ENCODE measurements around the gene ARHGAP32.
"Not testable (repeated sequence)": the region's sequence is repeated elsewhere in the genome, so short reads cannot be mapped to it uniquely, and the experiment has no call there.

Gene ARHGAP32

GRCh38 chr11:129195682-129196081, 3.6 kb upstream of the ARHGAP32 start:
- DNase-seq, result no peak

DNA sequence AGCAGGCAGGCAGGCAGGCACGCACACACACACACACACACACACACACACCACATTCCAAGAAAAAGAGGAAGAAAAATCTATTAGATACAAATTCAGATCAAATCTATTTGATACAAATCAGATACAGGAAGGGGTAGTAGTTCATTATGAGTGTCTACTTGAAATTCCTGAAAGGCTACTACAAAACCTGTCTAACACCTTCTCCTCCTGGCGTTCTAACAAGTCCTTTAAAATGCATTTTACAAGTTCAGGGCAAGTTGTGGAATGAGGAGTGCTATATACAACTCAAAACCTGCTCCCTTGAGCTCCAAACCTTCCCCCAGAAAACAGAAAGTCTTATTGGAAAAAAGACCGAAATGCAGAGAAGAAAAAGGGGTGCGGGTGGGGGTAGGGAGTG, 476 bp downstream of the ARHGAP32 start:
- no peak for DNase-seq

DNA sequence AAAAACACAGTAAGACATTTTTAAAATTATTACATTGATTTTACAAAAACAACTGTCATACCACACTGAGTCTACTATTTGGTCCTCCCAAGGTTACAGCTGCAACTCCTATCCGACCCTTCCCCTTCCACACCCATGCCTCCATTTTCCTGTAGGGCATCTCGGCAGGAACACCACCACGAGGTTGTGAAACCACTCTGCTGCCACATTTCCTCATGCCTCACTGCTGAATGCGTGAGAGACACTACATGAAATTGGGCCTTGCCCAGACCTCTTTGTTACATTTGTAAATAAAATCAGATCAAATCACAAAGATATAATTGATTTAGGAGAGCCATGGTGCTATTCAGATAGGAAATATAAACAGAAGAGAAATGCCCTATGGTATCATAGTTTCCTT, 2.0 kb downstream of the ARHGAP32 start:
- DNase-seq, result no peak

GRCh38 chr11:129189646-129190045, 2.5 kb downstream of the ARHGAP32 start:
- DNase-seq, result no peak

GRCh38 chr11:129185082-129185481, 7.0 kb downstream of the ARHGAP32 start:
- DNase-seq, result not testable (repeated sequence)

DNA sequence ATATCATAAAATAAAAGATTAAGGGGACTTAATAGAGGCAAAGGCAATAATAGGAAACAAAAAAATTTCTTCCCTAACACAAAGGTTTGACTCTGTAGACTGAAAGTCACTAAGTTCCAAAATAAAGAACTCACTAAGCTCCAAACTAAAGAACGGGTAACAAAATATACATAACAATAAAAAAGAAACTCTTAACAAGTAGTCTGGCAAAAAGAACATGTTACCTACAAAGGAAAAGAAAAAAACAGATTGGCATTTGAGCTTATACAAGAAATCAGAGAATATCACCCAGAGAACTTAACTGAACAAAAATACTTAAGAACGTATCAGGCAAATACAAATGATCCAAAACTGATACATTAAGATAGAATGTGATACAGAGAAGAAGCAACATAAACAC, 7.5 kb downstream of the ARHGAP32 start:
- DNase-seq, result no peak

DNA sequence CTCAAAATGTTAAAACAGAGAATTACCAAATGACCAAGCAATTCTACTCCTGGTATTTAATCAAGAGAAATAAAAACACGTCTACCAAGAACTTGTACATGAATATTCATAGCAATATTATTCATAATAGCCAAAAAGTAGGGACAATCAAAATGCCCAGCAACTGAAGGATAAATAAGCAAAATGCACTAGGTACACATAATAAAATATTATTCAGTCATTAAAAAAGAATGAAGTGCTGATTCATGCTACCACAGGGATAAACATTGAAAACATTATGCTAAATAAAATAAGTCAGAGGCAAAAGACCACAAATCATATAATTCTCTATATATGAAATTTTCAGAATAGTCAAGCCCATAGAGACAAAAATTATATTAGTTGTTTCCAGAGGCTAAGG, 24.8 kb downstream of the ARHGAP32 start:
- no peak for DNase-seq

- DNase-seq, result no peak
Observed at GRCh38 chr11:129163714-129164164, 28.4 kb downstream of the ARHGAP32 start.

DNA sequence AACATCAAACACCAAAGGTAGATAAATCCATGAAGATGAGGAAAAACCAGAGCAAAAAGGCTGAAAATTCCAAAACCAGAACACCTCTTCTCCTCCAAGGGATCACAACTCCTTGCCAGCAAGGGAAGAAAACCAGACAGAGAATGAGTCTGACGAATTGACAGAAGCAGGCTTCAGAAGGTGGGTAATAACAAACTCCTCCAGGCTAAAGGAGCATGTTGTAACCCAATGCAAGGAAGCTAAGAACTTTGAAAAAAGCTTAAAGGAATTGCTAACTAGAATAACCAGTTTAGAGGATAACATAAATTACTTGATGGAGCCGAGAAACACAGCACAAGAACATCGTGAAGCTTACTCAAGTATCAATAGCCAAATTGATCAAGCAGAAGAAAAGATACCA, 35.0 kb downstream of the ARHGAP32 start:
- DNase-seq, result not testable (repeated sequence)

- no peak for DNase-seq
Observed at GRCh38 chr11:129155745-129156144, 36.4 kb downstream of the ARHGAP32 start.

- DNase-seq, result no peak
Observed at GRCh38 chr11:129148487-129148886, 43.6 kb downstream of the ARHGAP32 start.

DNA sequence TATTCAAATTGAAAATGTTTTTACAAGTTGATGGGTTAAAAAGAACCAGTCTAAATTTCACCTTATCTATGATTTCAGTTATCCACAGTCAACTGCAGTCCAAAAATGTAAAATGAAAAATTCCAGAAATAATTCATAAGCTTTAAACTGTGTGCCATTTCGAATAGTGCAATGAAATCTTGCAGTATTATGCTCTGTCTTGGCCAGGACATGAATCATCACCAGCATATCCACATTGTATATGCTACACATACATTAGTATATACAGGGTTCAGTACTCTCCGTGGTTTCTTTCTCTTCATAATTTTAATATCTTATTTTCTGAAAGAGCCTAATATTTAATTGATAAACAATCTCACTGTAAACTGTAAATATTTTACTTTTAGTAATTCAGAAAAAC, 45.9 kb downstream of the ARHGAP32 start:
- no peak for DNase-seq

DNA sequence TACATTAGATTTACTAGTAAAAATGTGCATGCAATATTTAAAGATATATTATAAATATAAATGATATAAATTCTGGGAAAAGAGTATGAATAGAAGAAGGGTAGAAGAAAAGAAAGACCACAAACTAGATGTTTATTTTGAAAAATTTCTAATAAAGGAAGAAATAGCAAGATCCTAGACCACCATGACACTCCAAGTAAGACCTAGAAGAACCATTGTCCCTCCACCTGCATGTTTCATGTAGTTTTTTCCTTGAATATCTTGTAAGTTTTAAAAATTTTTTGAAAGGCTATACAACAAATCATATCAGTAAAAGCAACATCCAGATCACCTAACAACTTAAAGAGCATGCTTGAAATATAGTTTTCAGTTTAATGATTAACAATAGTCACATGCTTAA, 46.8 kb downstream of the ARHGAP32 start:
- no peak for DNase-seq

DNA sequence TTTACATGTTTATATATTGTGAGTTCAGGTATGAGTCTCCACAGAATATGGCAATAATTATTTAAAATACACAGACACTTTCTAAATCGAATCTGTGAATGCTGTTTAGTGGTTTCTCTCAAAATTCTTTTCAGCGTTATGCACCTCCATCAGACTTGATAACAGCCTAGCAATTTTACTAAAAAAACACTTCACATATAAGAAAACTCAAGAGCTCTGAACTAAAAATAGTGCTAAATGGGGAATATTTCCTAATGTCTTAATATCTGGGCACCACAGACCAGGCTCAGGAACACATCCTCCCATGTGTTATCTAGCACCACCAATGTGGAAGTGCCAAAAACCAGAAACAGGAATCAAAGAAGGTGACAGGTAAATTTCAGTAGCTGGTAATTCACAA, 47.9 kb downstream of the ARHGAP32 start:
- no peak for DNase-seq

DNA sequence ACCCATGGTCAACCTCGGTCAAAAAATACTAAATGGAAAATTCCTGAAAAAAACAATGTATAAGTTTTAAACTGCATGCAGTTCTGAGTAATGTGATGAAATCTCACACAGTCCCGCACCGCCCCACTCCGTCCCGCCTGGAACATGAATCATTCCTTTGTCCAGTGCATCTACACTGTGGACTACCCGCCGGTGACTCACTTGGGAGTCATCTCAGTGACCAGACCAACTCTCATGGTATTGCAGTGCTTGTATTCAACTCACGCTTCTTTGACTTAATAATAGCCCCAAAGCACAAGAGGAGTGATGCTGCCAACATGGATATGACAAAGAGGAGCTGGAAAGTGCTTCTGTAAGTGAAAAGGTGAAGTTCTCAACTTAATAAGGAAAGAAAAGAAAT, 48.8 kb downstream of the ARHGAP32 start:
- no peak for DNase-seq

DNA sequence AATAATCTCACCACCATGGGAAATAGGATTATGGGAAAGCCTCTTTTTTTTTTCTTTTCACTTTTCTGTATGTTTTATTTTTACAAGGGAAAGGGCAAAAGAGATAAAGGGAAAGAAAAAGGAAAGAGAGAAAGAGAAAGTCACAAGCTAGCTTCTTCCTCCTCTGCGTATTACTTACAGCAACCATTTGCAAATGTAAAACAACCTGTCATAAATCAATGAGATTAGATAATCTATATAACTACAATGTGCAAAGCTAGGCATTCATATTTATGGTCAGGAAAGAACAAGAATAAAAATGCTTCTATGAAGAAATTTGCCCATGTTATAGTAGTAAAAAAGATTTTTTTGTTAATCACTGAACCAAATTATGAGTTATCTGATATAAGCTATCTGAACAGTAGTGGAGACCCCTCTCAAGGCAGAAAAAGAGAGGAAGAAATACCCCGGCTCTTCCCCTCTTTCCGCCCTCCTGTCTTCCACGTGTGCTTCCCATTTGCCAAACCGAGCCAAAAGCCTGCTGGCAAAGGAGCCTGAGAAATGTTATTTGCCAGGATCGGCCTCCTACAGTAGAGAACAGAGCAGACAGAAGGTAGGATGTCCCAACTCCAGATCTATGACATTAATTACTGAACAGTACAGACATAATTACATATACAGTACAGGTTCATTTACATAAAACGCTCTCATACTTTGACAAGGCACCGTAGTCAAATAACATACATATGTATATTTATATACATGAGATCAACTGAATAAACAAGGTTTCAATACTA, 50.2 kb downstream of the ARHGAP32 start:
- no peak for DNase-seq

DNA sequence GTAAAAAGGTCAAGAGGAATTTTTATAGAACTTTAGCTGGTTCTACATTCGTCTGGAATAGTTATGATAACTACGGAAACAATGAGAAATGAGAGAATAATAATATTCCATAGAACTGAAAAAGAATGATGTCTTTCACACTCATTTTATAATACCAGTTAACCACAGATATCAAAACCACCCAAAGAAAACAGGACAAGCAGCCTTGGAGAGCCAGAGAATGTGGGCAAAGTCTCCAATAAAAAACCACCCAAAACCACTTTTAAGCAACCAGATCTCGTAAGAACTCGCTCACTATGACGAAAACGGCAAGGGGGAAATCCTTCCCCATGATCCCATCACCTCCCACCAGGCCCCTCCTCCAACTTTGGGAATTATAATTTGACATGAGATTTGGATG, 60.8 kb downstream of the ARHGAP32 start:
- DNase-seq, result no peak

DNA sequence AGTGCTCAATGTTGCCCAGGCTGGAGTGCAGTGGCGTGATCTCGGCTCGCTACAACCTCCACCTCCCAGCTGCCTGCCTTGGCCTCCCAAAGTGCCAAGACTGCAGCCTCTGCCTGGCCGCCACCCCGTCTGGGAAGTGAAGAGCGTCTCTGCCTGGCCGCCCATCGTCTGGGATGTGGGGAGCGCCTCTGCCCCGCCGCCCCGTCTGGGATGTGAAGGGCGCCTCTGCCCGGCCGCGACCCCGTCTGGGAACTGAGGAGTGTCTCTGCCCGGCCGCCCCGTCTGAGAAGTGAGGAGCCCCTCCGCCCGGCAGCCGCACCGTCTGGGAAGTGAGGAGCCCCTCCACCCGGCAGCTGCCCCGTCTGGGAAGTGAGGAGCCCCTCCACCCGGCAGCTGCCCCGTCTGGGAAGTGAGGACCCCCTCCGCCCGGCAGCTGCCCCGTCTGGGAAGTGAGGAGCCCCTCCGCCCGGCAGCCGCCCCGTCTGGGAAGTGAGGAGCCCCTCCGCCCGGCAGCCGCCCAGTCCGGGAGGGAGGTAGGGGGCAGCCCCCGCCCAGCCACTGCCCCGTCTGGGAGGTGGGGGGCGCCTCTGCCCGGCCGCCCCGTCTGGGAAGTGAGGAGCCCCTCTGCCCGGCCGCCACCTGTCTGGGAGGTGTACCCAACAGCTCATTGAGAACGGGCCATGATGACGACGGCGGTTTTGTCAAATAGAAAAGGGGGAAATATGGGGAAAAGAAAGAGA, 63.1 kb downstream of the ARHGAP32 start:
- DNase-seq, result not testable (repeated sequence)

- no peak for DNase-seq
Observed at GRCh38 chr11:129119036-129119435, 73.1 kb downstream of the ARHGAP32 start.

DNA sequence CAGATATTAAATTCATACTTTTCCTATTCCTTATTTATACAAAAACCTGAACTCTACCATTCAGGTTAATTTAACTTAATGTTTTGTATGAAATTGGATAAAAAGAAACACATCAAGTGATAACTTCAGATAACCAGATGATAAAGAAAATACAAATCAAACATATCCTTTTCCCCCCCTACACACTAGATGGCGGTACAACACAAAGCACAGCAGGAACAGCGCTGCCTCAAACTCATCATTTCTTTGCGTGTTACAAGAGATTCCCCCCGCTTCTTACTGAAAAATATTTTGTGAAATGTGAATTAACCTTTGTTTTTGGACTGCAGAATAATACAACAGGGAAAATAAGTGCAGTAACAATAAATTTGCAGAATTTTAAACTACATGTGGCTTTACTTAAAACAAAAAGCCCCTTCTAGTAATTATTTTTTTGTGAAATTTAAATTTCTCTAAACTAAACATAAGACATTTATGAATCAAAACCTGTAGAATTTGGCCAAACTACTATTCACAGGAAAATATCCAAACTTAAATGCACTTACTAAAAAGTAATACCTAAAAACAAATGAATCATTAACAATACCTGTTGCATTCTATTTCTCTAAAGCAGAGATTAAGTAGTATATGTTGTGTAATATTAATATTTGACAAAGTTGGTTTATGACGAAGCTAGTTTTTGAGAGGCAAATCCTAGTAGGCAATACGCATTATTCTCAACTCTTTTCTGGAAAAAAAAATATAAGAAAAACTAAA, 74.4 kb downstream of the ARHGAP32 start:
- DNase-seq, result peak; percentile 35

GRCh38 chr11:129115652-129116586, 76.2 kb downstream of the ARHGAP32 start:
- DNase-seq, result no peak

- no peak for DNase-seq
Observed at GRCh38 chr11:129109701-129110100, 82.4 kb downstream of the ARHGAP32 start.

Data from activated CD8-positive, alpha-beta memory T cell treated with anti-CD3 and anti-CD28 coated beads, Interleukin-2, amount 50 U/mL, for 4 hours (primary cell).